GM12891 (cell line): ENCODE results near the gene ASMTL.

ENCODE experiments used
- POLR2A ChIP-seq: IDR thresholded peaks from 2 replicates; pipeline ENCODE4 v1.6.1; 2011; ENCODE audit warnings: low read depth, low read length, control low read depth
- POLR2AphosphoS5 ChIP-seq: IDR thresholded peaks from 2 replicates; pipeline ENCODE4 v1.6.1; 2011; ENCODE audit warnings: low read depth, low read length, control low read depth
- SPI1 ChIP-seq: IDR thresholded peaks from 2 replicates; pipeline ENCODE4 v1.6.1; 2011; ENCODE audit warnings: low read depth, low read length, control low read depth

GRCh38 chrX:1407035-1407434, 45.7 kb downstream of the ASMTL start:
- no peak for TF ChIP-seq POLR2AphosphoS5
- TF ChIP-seq POLR2A = no peak
- no peak for TF ChIP-seq SPI1
